DND-41 (cell line): Measurements from ENCODE around the gene RASSF6.

Experiments
- ATAC-seq: fragments of 200-7000 bp; cut with Tn5 transposase; 3 replicates; pipeline ENCODE4 v1.9.1; 2021; ENCODE audit warnings: low read depth; ENCODE audit not compliant: insufficient read depth
- DNase-seq: peaks from one replicate; pipeline ENCODE4 v3.0.0-alpha.2; 2020
- H2AFZ ChIP-seq: 2 replicates; pipeline ENCODE4 v1.6.0; 2012; ENCODE audit warnings: low read depth, low read length
- H3K27ac ChIP-seq: 2 replicates; pipeline ENCODE4 v1.5.1; 2012; ENCODE audit warnings: low read length, inconsistent platforms
- H3K27me3 ChIP-seq: fragments of 200-600 bp; sonication (generic); 2 replicates; pipeline ENCODE4 v1.6.0; 2012; ENCODE audit warnings: low read length, mild to moderate bottlenecking, inconsistent platforms; ENCODE audit not compliant: insufficient read depth, poor library complexity
- H3K36me3 ChIP-seq: 2 replicates; pipeline ENCODE4 v1.5.1; 2012; ENCODE audit warnings: low read length, inconsistent platforms; ENCODE audit not compliant: insufficient read depth
- H3K4me1 ChIP-seq: 2 replicates; pipeline ENCODE4 v1.5.1; 2012; ENCODE audit warnings: mild to moderate bottlenecking, low read length; ENCODE audit not compliant: insufficient read depth
- H3K4me2 ChIP-seq: 2 replicates; pipeline ENCODE4 v1.6.0; 2012; ENCODE audit warnings: mild to moderate bottlenecking, moderate library complexity, low read length, inconsistent platforms; ENCODE audit not compliant: insufficient read depth
- H3K4me3 ChIP-seq, 2 experiments: fragments of 200-600 bp in 1 of 2; shearing (Covaris generic) in 1 of 2; 2 replicates each; pipeline ENCODE4 v1.5.1; 2012 to 2016; ENCODE audit warnings: inconsistent platforms in 2 of 2, low read length in 2 of 2, mild to moderate bottlenecking in 2 of 2, low read depth in 1 of 2, moderate library complexity in 1 of 2
- H3K79me2 ChIP-seq: 2 replicates; pipeline ENCODE4 v1.6.0; 2012; ENCODE audit warnings: low read length, inconsistent platforms; ENCODE audit not compliant: insufficient read depth
- H3K9ac ChIP-seq: 2 replicates; pipeline ENCODE4 v1.6.0; 2012; ENCODE audit warnings: low read depth, mild to moderate bottlenecking, inconsistent platforms, low read length, moderate library complexity
- H3K9me3 ChIP-seq: 2 replicates; pipeline ENCODE4 v1.5.1; 2012; ENCODE audit warnings: low read length, moderate library complexity, mild to moderate bottlenecking, inconsistent platforms; ENCODE audit not compliant: insufficient read depth, severe bottlenecking
- H4K20me1 ChIP-seq: 2 replicates; pipeline ENCODE4 v1.6.0; 2012; ENCODE audit warnings: low read length; ENCODE audit not compliant: insufficient read depth
- CTCF ChIP-seq: IDR thresholded peaks from 2 replicates; pipeline ENCODE4 v1.5.1; 2012; ENCODE audit warnings: borderline replicate concordance, low read length, moderate library complexity, mild to moderate bottlenecking; ENCODE audit not compliant: poor library complexity, severe bottlenecking; ENCODE audit errors: extremely low read depth
- EZH2 ChIP-seq: IDR thresholded peaks from 3 replicates; pipeline ENCODE4 v1.6.1; 2012; ENCODE audit warnings: borderline replicate concordance, low read depth, mild to moderate bottlenecking, moderate library complexity, low read length, inconsistent platforms; ENCODE audit not compliant: severe bottlenecking

Gene RASSF6

GRCh38 chr4:73596001-73596400 is 24.2 kb downstream of the RASSF6 start:
- Histone ChIP-seq H3K4me2 (no peak overlapping the region), H3K4me1 (peaks cover 49% of the 10 kb centered on the region), H3K27me3 (no peaks in the 10 kb centered on the region), H3K9ac (no peak overlapping the region), H3K9me3 (no peaks in the 10 kb centered on the region), H2AFZ (no peak overlapping the region), H3K36me3 (no peaks in the 10 kb centered on the region), H3K4me3 (no peak overlapping the region), H3K79me2 (no peaks in the 10 kb centered on the region), H3K27ac (no peak overlapping the region), H4K20me1 (no peaks in the 10 kb centered on the region)
- no peak for TF ChIP-seq CTCF
- no peak for TF ChIP-seq EZH2
- ATAC-seq, result no peak
- DNase-seq, result no peak

DNA sequence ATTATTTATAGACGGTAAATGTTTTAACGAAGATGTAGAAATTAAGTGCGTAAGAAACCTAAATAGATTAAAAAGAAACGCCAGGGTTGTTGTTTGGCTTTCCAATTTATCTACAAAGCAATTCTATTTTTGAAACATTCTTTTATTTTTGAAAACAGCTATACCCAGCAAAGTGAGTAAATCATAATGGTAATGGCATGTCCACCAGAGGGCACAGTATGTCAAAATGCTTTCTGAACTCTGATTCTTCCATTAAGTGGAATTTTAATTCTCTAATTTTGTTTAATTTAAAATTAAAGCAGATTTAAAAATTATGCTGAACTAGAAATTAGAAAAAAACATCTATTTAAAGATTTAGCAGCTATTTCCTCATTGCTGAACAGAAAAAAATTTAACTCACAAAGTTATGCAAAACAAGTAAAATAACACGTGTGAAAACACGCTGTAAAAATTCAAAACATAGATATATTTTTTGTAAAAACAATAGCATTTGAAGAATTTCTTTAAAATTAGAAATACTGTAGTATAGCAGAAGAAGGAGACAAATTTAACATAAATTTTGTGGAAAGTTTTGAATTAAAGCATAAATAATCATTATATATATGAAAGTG is 26.5 kb downstream of the RASSF6 start:
- ATAC-seq, result peak; percentile 58; the same call in 1 of the 3 replicates
- no peaks in the 10 kb centered on the region for H3K36me3 ChIP-seq
- DNase-seq, result peak; percentile 29
- no peak overlapping the region for H3K4me3 ChIP-seq
- H3K27ac ChIP-seq, result peak overlapping the region; percentile 68
- H4K20me1 ChIP-seq, result no peaks in the 10 kb centered on the region
- H2AFZ ChIP-seq, result peak overlapping the region; percentile 54
- TF ChIP-seq CTCF (peak; percentile 62), EZH2 (no peak)
- H3K4me2 ChIP-seq, result no peak overlapping the region
- no peaks in the 10 kb centered on the region for H3K79me2 ChIP-seq
- H3K27me3 ChIP-seq, result no peaks in the 10 kb centered on the region
- H3K9ac ChIP-seq, result no peak overlapping the region
- H3K4me1 ChIP-seq, result peaks cover 43% of the 10 kb centered on the region
- H3K9me3 ChIP-seq, result no peaks in the 10 kb centered on the region

DNA sequence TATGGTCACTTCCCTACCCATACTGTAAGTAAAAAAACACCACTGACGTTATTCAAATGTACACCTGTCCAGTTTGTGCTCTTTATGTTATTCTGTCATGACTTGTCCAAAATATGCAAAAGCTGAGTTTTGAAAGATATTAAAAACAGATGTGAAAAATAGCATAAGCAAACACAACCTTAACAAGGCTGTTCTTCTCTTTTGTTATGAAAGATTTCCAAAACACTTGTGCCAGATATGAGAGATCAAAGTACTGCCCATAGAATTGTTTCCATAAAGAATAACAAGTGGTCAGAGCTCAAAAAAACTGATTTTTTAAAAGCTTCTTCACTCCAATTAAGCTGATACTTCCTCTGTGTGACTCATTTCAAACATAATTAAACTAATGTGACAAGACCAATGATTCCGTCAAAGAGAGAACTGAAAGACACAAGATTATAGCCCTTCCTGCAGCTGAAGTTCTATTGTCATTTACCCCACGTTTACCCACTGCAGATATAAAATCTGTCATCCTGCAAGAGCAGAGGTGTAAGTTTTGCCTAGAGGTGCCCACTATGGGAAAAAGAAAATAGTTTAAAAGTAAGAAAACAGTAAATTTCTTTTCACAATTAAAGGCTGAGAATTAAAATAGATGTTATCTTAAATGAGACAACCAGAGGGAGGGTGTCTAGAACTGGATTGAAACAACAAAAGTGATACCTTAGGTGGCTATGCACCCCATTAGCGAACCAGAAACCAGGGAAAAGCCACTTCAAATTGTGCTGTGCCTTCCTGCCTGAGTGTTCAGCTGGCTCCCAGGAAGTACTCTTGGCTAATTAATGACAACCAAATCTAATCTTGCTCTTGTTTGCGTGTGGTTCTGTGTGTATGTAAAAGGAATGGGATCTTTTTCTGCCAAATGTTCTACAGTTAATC is 30.1 kb downstream of the RASSF6 start:
- H3K79me2 ChIP-seq, result no peaks in the 10 kb centered on the region
- H2AFZ ChIP-seq, result peak overlapping the region; percentile 55
- no peaks in the 10 kb centered on the region for H3K27me3 ChIP-seq
- DNase-seq (no peak), ATAC-seq (peak; percentile 27; the same call in 2 of the 3 replicates)
- H3K4me1 ChIP-seq, result peaks cover 35% of the 10 kb centered on the region
- no peaks in the 10 kb centered on the region for H3K36me3 ChIP-seq
- H4K20me1 ChIP-seq, result no peaks in the 10 kb centered on the region
- H3K9me3 ChIP-seq, result no peaks in the 10 kb centered on the region
- TF ChIP-seq EZH2 (no peak), CTCF (no peak)
- H3K9ac ChIP-seq, result peak overlapping the region; percentile 18; the same call in 1 of the 2 replicates
- no peak overlapping the region for H3K4me3 ChIP-seq
- peak overlapping the region; percentile 52; the same call in 1 of the 2 replicates for H3K27ac ChIP-seq
- H3K4me2 ChIP-seq, result no peak overlapping the region
